Measurements from ENCODE around the gene ARMC9. TPM values are rescaled to one million over a fixed set of nuclear protein-coding genes. Genes with fewer than 3 reads are reported as not detected.
"Not testable (repeated sequence)": the region's sequence is repeated elsewhere in the genome, so short reads cannot be mapped to it uniquely, and the experiment has no call there.

The ARMC9 gene
- total RNA-seq, 1 donor from 2014 or later, result 40.8 TPM

DNA sequence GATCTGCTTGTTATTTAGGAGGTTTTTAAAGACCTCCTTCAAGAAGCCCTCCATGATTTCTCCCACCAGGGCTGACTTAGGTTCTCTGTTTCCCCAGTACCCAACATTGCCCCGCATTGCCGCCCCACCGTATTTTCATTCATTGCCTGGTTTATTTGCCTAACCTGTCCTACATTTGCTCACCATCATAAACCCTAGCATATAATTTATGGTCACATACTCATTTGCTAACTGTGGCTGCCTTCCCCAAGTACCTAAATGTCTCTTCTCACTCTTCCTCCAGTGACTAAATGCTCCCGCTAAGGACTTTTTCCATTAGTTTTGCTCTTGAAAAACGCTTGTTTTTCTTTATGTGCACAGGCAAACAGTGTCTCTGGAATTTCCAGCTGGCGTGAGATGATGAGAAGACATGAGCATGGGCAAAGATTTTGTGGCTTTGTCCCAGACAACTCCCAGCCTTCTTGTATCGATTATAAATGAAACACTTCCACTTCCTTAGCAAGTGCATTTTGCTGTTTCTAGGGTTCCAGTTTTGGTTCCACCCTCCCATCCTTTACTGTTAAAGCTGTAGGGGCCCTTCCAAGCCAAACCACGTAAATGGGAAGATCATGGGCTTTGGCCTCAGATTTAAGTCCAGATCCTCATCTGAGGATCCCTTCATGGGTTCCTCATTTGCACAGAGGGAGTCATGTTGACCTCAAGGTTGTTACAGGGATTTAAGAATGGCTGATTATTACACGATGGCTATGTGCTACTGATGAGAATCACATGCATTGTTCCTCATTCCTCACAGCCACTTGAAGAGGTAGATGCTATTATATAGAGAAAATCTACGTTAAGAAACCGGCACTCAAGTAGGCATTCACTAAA is 21.0 kb upstream of the ARMC9 start:
- Mint-ChIP-seq H3K27me3 (no peaks in the 10 kb centered on the region), H3K36me3 (ENCODE audit: insufficient read depth) (peaks cover 15% of the 10 kb centered on the region), H3K9me3 (ENCODE audit: low read depth) (no peaks in the 10 kb centered on the region), H3K4me3 (ENCODE audit: low read depth) (no peak overlapping the region), H3K4me1 (ENCODE audit: low read depth) (no peaks in the 10 kb centered on the region), H3K27ac (peak overlapping the region; percentile 60)
- DNase-seq (ENCODE audit: low spot score, unreplicated experiment), result no peak
- TF ChIP-seq, protein P1, sequence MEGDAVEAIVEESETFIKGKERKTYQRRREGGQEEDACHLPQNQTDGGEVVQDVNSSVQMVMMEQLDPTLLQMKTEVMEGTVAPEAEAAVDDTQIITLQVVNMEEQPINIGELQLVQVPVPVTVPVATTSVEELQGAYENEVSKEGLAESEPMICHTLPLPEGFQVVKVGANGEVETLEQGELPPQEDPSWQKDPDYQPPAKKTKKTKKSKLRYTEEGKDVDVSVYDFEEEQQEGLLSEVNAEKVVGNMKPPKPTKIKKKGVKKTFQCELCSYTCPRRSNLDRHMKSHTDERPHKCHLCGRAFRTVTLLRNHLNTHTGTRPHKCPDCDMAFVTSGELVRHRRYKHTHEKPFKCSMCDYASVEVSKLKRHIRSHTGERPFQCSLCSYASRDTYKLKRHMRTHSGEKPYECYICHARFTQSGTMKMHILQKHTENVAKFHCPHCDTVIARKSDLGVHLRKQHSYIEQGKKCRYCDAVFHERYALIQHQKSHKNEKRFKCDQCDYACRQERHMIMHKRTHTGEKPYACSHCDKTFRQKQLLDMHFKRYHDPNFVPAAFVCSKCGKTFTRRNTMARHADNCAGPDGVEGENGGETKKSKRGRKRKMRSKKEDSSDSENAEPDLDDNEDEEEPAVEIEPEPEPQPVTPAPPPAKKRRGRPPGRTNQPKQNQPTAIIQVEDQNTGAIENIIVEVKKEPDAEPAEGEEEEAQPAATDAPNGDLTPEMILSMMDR (IDR thresholded peaks at IDR 0.05; ENCODE audit: unreplicated experiment), result no peak

DNA sequence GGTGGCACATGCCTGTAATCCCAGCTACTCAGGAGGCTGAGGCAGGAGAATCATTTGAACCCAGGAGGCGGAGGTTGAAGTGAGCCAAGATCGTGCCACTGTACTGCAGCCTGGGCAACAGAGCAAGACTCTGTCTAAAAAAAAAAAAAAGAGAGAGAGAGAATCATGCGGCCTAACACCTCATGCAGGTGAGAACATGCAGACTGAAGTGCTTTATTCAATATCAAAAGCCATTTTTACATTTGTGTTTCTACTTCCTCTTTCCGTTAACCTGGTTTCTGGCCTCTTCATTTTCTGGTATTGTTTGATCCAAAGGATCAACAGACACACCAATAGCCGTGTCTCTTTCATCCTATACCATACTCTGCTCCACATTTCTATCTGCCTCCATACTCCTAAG is 19.6 kb upstream of the ARMC9 start:
- H3K4me3 Mint-ChIP-seq (ENCODE audit: low read depth); H3K4me1 Mint-ChIP-seq (ENCODE audit: low read depth); H3K27me3 Mint-ChIP-seq; H3K9me3 Mint-ChIP-seq (ENCODE audit: low read depth); DNase-seq (ENCODE audit: low spot score, unreplicated experiment); H3K27ac Mint-ChIP-seq: not testable (repeated sequence)
- peaks cover 11% of the 10 kb centered on the region for H3K36me3 Mint-ChIP-seq (ENCODE audit: insufficient read depth)

- Mint-ChIP-seq H3K9me3 (ENCODE audit: low read depth) (peaks cover 3% of the 10 kb centered on the region), H3K4me1 (ENCODE audit: low read depth) (no peaks in the 10 kb centered on the region)
- TF ChIP-seq, protein P1 (IDR thresholded peaks at IDR 0.05; ENCODE audit: unreplicated experiment), result no peak
Measured at GRCh38 chr2:231181860-231182512, 16.4 kb upstream of the ARMC9 start.

GRCh38 chr2:231182513-231182899 is 15.9 kb upstream of the ARMC9 start:
- Mint-ChIP-seq H3K4me1 (ENCODE audit: low read depth) (no peaks in the 10 kb centered on the region), H3K4me3 (ENCODE audit: low read depth) (no peak overlapping the region), H3K9me3 (ENCODE audit: low read depth) (peaks cover 3% of the 10 kb centered on the region), H3K27ac (no peak overlapping the region), H3K27me3 (no peaks in the 10 kb centered on the region), H3K36me3 (ENCODE audit: insufficient read depth) (no peaks in the 10 kb centered on the region)
- no peak for DNase-seq (ENCODE audit: low spot score, unreplicated experiment)
- TF ChIP-seq, protein P1 (IDR thresholded peaks at IDR 0.05; ENCODE audit: unreplicated experiment), result no peak

More at GRCh38 chr2:231181860-231182512, 16.4 kb upstream of the ARMC9 start:
- no peaks in the 10 kb centered on the region for H3K27me3 Mint-ChIP-seq
- H3K36me3 Mint-ChIP-seq (ENCODE audit: insufficient read depth), result peaks cover under 1% of the 10 kb centered on the region
- H3K4me3 Mint-ChIP-seq (ENCODE audit: low read depth), result no peak overlapping the region
- no peak overlapping the region for H3K27ac Mint-ChIP-seq
- no peak for DNase-seq (ENCODE audit: low spot score, unreplicated experiment)

- peaks cover 3% of the 10 kb centered on the region for H3K9me3 Mint-ChIP-seq (ENCODE audit: low read depth)
- TF ChIP-seq, protein P1 (IDR thresholded peaks at IDR 0.05; ENCODE audit: unreplicated experiment), result no peak
- peaks cover 8% of the 10 kb centered on the region for H3K27me3 Mint-ChIP-seq
- H3K27ac Mint-ChIP-seq, result no peak overlapping the region
- no peaks in the 10 kb centered on the region for H3K4me1 Mint-ChIP-seq (ENCODE audit: low read depth)
- no peaks in the 10 kb centered on the region for H3K36me3 Mint-ChIP-seq (ENCODE audit: insufficient read depth)
- no peak overlapping the region for H3K4me3 Mint-ChIP-seq (ENCODE audit: low read depth)
- no peak for DNase-seq (ENCODE audit: low spot score, unreplicated experiment)
Measured at GRCh38 chr2:231183851-231184250, 14.6 kb upstream of the ARMC9 start.
